Stomach (tissue), 9 donors: ENCODE results near the gene SLC25A33. TPM values are rescaled to one million over a fixed set of nuclear protein-coding genes. Genes with fewer than 3 reads are reported as not detected.

ENCODE experiments used
- DNase-seq, 2 donors: peaks; one replicate each; pipeline versions ENCODE4 v3.0.0 to v3.0.0-alpha.2; 2013 to 2019
- H3K27ac ChIP-seq, 5 donors: fragments of 200-600 bp in 4 of 5; sonication (generic) in 4 of 5; one replicate each; pipeline ENCODE4 v1.5.1; 2013 to 2019; ENCODE audit warnings: mild to moderate bottlenecking in 1 of 5, moderate library complexity in 1 of 5
- H3K27me3 ChIP-seq, 3 donors: fragments of 200-600 bp; sonication (generic); one replicate each; pipeline ENCODE4 v1.5.1; 2017 to 2019; ENCODE audit warnings: mixed run types in 1 of 3
- H3K36me3 ChIP-seq, 4 donors: fragments of 200-600 bp; sonication (generic); 1 replicate in 3 of 4; 2 replicates in 1 of 4; pipeline ENCODE4 v1.5.1; 2016 to 2019
- H3K4me1 ChIP-seq, 4 donors: fragments of 200-600 bp; sonication (generic); one replicate each; pipeline ENCODE4 v1.5.1; 2016 to 2019
- H3K4me3 ChIP-seq, 4 donors: fragments of 200-600 bp; sonication (generic) in 3 of 4; one replicate each; pipeline ENCODE4 v1.5.1; 2016 to 2019; ENCODE audit warnings: mild to moderate bottlenecking in 1 of 4
- H3K9me3 ChIP-seq, 4 donors: fragments of 200-600 bp; sonication (generic); one replicate each; pipeline ENCODE4 v1.5.1; 2016 to 2019
- CTCF ChIP-seq, 7 experiments: fragments of 450-650 bp in 4 of 7; fragments of 200-600 bp in 3 of 7; sonication (generic) in 3 of 7; IDR thresholded peaks; one replicate each; pipeline ENCODE4 v1.5.1; 2016 to 2019; ENCODE audit warnings: antibody characterized with exemption in 7 of 7, control low read depth in 2 of 7, mild to moderate bottlenecking in 1 of 7
- EP300 ChIP-seq: sonication (generic); formaldehyde crosslinking; IDR thresholded peaks from one replicate; pipeline ENCODE4 v1.6.1; 2017; ENCODE audit warnings: antibody characterized with exemption
- POLR2A ChIP-seq, 4 donors: fragments of 450-650 bp; IDR thresholded peaks; one replicate each; pipeline ENCODE4 v1.6.1; 2016; ENCODE audit warnings: antibody characterized with exemption in 4 of 4, control low read depth in 2 of 4, mild to moderate bottlenecking in 1 of 4, moderate library complexity in 1 of 4
- POLR2AphosphoS5 ChIP-seq, 3 donors: sonication (generic); formaldehyde crosslinking; IDR thresholded peaks; one replicate each; pipeline ENCODE4 v1.6.1; 2016; ENCODE audit warnings: antibody characterized with exemption in 3 of 3
- WGBS, 5 donors: extraction: QIAGEN DNeasy Blood & Tissue Kit in 3 of 5; methylation state at CpG; one replicate each; pipeline versions ENCODE4 v1.1.5 to v1.1.7; 2013 to 2018; 5-methylcytosine and 5-hydroxymethylcytosine counted together
- intact Hi-C: fragments of 100-400 bp; cut with DNase I; formaldehyde crosslinking; loops from one replicate; pipeline ENCODE4 v1.15.1; 2023; ENCODE audit warnings: low total_unique reads
- polyA plus RNA-seq, 3 donors: library from polyadenylated mRNA; stranded (reverse); fragments of 200-250 nt; gene quantifications; one replicate each; pipeline ENCODE4 v1.2.3, GENCODE V29; 2013
- total RNA-seq, 5 donors: library from RNA; depleted of rRNA; stranded (reverse); fragments of >200 nt; gene quantifications; one replicate each; pipeline versions ENCODE4 v1.1.0 to v1.2.3, GENCODE V29; 2014 to 2016
- donor health status: healthy with polysubstance abuse.
- donor health status: Bipolar disorder and iron deficiency.
- donor health status: healthy.

The SLC25A33 gene
- total and polyA plus RNA-seq, 8 donors = 0.58 to 15.2 (median 5.2) TPM

GRCh38 chr1:9518454-9518998, 20.7 kb upstream of the SLC25A33 start:
- intact Hi-C loops = no loop called here
- Histone ChIP-seq H3K27me3 (peaks cover 0 to 4% (median 0%) of the 10 kb centered on the region in 3 donors), H3K27ac (no peak overlapping the region), H3K4me3 (no peak overlapping the region), H3K4me1 (no peaks in the 10 kb centered on the region), H3K9me3 (no peaks in the 10 kb centered on the region), H3K36me3 (no peaks in the 10 kb centered on the region)
- WGBS, 5 donors = 79 to 89% (median 84%) methylated on average over 9 to 10 of the region's 10 CpGs
- TF ChIP-seq POLR2A (IDR thresholded peaks at IDR 0.05) (no peak), POLR2AphosphoS5 (IDR thresholded peaks at IDR 0.05) (no peak), EP300 (no peak), CTCF (IDR thresholded peaks at IDR 0.05) (no peak)
- no peak for DNase-seq

DNA sequence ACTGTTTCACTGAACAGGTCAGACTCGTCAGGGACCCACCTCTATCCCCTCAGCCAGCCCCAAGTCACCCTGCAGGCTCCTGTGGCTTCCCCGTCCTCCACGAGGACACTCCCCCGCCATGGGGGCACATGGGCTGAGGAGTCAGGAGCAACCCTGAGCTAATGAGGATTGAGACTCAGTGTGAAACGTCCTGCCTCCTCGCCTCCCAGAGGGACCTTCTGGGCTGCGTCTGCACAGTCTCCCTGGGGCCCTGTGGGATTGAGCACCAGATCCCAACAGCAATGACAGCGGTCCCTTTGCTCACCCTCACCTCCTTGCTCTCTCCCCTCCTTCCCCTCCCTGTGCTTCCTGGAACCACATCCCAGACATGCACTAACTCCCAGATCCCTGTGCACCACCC, 18.9 kb upstream of the SLC25A33 start:
- peaks cover 0 to 4% (median 0%) of the 10 kb centered on the region in 3 donors for H3K27me3 ChIP-seq
- no peak overlapping the region for H3K4me3 ChIP-seq
- no peak for TF ChIP-seq EP300
- no peak for TF ChIP-seq POLR2A (IDR thresholded peaks at IDR 0.05)
- TF ChIP-seq POLR2AphosphoS5 (IDR thresholded peaks at IDR 0.05) = no peak
- TF ChIP-seq CTCF (IDR thresholded peaks at IDR 0.05) = no peak
- no peak overlapping the region for H3K27ac ChIP-seq
- intact Hi-C loops = no loop called here
- DNase-seq = no peak
- H3K4me1 ChIP-seq = no peaks in the 10 kb centered on the region
- no peaks in the 10 kb centered on the region for H3K36me3 ChIP-seq
- H3K9me3 ChIP-seq = no peaks in the 10 kb centered on the region
- 54 to 70% (median 63%) methylated on average over 8 of the region's 8 CpGs for WGBS, 5 donors

- TF ChIP-seq CTCF (IDR thresholded peaks at IDR 0.05) = no peak
- no peak for TF ChIP-seq POLR2AphosphoS5 (IDR thresholded peaks at IDR 0.05)
- no peak for TF ChIP-seq POLR2A (IDR thresholded peaks at IDR 0.05)
- TF ChIP-seq EP300 = no peak
- no peaks in the 10 kb centered on the region for H3K36me3 ChIP-seq
- H3K4me1 ChIP-seq = peaks cover 0 to 30% (median 3%) of the 10 kb centered on the region in 4 donors
- intact Hi-C loops = no loop called here
- peak in 1 of 2 donors; percentile 32 for DNase-seq
- H3K27ac ChIP-seq = peak overlapping the region in 1 of 5 donors; percentile 84
- no peaks in the 10 kb centered on the region for H3K27me3 ChIP-seq
- H3K4me3 ChIP-seq = no peak overlapping the region
- no peaks in the 10 kb centered on the region for H3K9me3 ChIP-seq
- 69 to 85% (median 82%) methylated on average over 8 of the region's 8 CpGs for WGBS, 5 donors
Measured at GRCh38 chr1:9529190-9529589, 10.1 kb upstream of the SLC25A33 start.

GRCh38 chr1:9530320-9530719, 8.9 kb upstream of the SLC25A33 start:
- intact Hi-C loops = no loop called here
- Histone ChIP-seq H3K36me3 (no peaks in the 10 kb centered on the region), H3K27ac (peak overlapping the region in 1 of 5 donors; percentile 84), H3K27me3 (no peaks in the 10 kb centered on the region), H3K4me3 (no peak overlapping the region), H3K9me3 (no peaks in the 10 kb centered on the region), H3K4me1 (peaks cover 0 to 30% (median 3%) of the 10 kb centered on the region in 4 donors)
- no peak for TF ChIP-seq POLR2AphosphoS5 (IDR thresholded peaks at IDR 0.05)
- no peak for TF ChIP-seq POLR2A (IDR thresholded peaks at IDR 0.05)
- no peak for TF ChIP-seq EP300
- no peak for TF ChIP-seq CTCF (IDR thresholded peaks at IDR 0.05)
- no peak for DNase-seq
- 92 to 99% (median 99%) methylated on average over 4 of the region's 4 CpGs for WGBS, 5 donors
